Omental fat pad (tissue), 4 donors: ENCODE measurements around the gene ACOXL. TPM values are rescaled to one million over a fixed set of nuclear protein-coding genes. Genes with fewer than 3 reads are reported as not detected.

Experiments used
- ATAC-seq: fragments of 150-250 bp; one replicate; pipeline ENCODE4 v1.9.1; 2016; ENCODE audit warnings: mild to moderate bottlenecking, moderate library complexity; ENCODE audit not compliant: low FRiP score
- DNase-seq: peaks from one replicate; pipeline ENCODE4 v3.0.0-alpha.2; 2019; ENCODE audit warnings: low spot score
- total RNA-seq, 4 donors: library from RNA; depleted of rRNA; stranded (reverse); fragments of >200 nt; gene quantifications; one replicate each; pipeline ENCODE4 v1.1.0, GENCODE V29; 2016
- TF ChIP-seq, protein P1 (sequence below), 3 donors: fragments of 450-650 bp; IDR thresholded peaks; one replicate each; pipeline ENCODE4 v1.5.1; 2016 to 2017; ENCODE audit warnings: antibody characterized with exemption in 3 of 3, mild to moderate bottlenecking in 3 of 3, moderate library complexity in 2 of 3

Gene ACOXL
- total RNA-seq, 4 donors from 2014 or later, result 0.12 to 0.84 TPM; not detected in 2

DNA sequence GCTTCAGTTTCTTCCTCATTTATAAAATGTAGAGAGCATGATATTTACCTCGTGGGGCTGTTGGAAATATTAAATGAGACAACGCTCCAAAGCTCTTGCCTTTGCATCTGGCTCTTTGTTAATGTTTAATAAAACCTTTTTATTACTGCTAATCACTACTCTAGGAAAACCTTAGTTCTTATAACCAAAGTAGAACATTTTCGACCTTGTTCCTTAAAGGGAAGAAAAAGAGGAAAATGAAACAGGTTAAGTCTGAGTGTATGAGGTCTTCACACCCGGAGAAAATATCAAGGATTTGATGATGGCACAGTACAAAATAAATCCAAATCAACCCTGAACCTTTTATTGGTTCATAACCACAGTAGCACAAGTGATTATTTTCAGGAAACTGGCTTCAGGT lies 301.8 kb downstream of the ACOXL start:
- TF ChIP-seq, protein P1, sequence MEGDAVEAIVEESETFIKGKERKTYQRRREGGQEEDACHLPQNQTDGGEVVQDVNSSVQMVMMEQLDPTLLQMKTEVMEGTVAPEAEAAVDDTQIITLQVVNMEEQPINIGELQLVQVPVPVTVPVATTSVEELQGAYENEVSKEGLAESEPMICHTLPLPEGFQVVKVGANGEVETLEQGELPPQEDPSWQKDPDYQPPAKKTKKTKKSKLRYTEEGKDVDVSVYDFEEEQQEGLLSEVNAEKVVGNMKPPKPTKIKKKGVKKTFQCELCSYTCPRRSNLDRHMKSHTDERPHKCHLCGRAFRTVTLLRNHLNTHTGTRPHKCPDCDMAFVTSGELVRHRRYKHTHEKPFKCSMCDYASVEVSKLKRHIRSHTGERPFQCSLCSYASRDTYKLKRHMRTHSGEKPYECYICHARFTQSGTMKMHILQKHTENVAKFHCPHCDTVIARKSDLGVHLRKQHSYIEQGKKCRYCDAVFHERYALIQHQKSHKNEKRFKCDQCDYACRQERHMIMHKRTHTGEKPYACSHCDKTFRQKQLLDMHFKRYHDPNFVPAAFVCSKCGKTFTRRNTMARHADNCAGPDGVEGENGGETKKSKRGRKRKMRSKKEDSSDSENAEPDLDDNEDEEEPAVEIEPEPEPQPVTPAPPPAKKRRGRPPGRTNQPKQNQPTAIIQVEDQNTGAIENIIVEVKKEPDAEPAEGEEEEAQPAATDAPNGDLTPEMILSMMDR (IDR thresholded peaks at IDR 0.05), result no peak
- no peak for DNase-seq
- ATAC-seq, result no peak

DNA sequence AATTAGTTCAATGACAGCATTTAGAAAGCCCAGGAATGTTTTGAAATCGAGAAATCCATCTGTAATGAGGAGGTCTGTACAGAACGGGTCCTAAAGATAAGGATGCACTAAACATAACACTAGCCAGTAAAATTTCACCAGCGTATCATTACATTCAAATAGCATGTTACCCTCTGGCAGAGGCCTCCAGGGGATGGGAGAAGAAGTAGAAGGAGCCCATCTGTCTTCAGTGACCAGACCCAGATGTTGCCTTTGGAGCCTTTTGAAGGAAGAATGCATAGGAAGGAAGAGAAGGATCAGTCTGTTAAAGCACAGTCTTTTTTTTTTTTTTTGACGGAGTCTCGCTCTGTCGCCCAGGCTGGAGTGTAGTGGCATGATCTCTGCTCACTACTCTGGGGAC lies 302.2 kb downstream of the ACOXL start:
- DNase-seq (no peak), ATAC-seq (no peak)
- TF ChIP-seq, protein P1 (IDR thresholded peaks at IDR 0.05), result no peak

DNA sequence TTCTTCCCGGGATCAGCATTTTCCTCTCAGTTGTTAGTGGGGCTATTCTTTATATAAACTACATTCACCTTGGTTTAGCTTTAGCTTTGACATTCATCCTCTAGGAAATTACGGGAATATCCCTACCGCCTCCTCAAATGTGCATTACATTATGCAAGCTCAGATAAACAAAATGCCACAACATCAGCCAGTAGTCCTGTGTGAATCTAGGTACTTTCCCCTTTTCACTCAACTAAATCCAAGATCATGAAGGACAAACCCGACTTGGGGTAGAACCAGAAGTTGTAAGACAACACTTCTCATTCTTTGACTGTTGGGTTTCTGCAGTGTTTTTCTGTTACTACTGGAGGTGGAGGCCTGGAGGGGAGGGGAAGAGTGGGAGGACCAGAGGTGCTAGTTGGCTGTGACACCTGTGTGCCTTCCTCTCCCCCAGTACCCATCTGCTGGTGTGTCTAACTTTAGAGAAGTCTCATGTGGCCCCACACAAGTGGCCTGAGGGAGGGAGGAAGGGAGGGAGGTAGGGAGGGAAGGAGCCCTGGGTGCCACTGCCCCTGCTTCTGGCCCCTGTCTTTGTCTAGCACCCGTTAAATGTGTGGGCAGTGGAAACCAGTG lies 303.6 kb downstream of the ACOXL start:
- TF ChIP-seq, protein P1 (IDR thresholded peaks at IDR 0.05), result no peak
- DNase-seq (no peak), ATAC-seq (no peak)

DNA sequence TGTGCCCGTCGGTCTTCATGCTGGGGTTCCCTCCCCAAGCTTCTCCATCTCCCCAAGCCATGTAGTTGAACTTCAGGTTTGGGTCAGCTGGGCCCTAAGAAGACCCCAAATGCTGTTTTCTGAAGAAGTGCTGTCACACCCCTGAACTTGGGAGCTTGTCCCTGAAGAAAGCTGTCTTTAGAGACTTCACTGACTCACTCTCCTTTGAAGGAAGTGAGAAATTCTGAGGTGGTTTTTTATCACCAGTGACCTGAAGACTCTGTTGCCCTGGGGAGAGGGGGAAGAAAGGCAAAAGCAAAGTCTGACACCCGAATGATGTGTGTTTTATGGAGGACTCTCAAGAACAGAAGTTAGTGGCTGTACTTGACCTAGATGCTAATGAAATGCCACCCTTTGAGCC lies 304.8 kb downstream of the ACOXL start:
- DNase-seq (no peak), ATAC-seq (no peak)
- TF ChIP-seq, protein P1 (IDR thresholded peaks at IDR 0.05), result no peak

DNA sequence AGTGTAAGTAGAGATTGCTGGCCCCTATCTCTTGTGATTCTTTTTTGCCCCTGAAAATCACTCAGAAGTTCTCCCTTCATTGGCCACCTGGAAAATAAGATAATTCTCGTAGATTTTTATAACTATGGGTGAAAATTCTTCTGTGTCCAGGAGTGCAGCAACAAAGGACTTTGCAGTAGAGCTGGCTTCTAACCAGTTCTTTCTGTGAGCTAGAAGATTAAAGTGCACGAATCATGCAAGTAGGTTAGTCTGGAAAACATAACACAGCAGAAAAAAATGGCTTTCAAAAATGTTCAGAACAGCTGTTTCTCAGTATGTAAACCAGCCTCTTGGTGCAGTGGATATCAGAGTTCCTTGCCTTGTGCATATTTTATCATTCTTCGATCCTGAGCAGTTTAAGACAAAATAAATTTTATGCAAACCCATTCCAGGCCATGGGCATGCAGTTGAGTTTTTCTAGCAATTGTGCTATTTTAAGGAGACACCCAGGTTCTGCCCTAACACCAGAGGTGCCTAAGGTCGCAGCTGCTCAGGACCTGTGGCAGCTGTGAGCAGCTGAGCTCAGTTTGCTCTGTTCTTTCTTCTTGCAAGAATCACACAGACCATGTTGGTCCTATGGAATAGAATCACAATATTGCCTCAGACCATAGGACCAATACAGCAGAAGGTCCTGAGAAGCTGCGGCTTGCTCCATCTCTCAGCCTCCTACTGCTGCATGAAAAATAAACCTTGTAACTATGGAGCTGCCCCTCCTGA lies 307.4 kb downstream of the ACOXL start:
- TF ChIP-seq, protein P1 (IDR thresholded peaks at IDR 0.05), result no peak
- ATAC-seq, result no peak
- DNase-seq, result no peak

DNA sequence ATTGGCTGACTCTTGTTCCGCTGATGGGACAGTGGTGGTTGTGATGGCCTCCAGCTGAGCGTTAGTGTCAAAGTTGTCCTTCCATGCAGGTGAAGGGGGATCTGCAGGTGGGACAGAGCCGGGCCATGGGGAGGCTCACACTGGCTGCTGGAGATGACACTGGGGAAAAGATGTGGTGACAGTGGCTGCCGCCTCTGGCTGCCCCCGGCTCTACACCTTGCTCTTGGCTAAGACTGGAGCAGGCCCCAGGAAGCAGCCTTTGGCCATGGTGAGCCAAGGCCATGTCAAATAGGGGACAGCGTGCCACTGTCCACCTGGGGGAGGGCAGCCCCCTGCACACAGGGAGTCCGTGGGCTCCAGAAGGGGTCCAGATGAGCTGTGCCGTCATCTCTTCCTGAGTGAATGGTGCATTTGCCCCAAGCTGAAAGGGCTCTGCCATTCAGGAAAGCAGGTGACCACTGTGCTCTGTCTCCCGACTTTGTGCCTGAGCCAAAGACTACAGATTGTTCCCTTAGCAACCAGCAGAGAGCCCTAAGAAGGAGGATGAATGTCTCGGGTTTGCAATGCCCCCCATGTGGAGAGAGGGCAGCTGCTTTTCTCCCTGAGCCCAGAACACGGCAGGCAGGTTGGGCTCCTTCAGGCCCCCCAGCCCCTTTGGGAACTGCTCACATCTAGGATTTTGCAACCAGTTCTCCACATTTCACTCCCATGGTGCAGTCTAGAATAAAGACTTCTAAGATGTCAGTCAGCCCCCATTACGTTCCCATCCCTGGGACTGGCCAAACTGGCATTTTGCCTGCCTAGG lies 309.2 kb downstream of the ACOXL start:
- DNase-seq, result no peak
- no peak for ATAC-seq
- TF ChIP-seq, protein P1 (IDR thresholded peaks at IDR 0.05), result no peak
